Neural progenitor cell (in vitro differentiated cells): ENCODE measurements around the gene CSRP3. TPM values are rescaled to one million over a fixed set of nuclear protein-coding genes. Genes with fewer than 3 reads are reported as not detected.

ENCODE experiments used
- DNase-seq: peaks from one replicate; pipeline ENCODE4 v3.0.0-alpha.2; 2016; ENCODE audit warnings: low spot score
- H2AFZ ChIP-seq: fragments of 200-600 bp; sonication (generic); replicated peaks from 2 replicates; pipeline ENCODE4 v1.6.1; 2016; ENCODE audit warnings: antibody characterized with exemption
- H3F3A ChIP-seq: fragments of 200-600 bp; sonication (generic); 2 replicates; pipeline ENCODE4 v1.6.1; 2016; ENCODE audit warnings: antibody characterized with exemption, low read depth
- H3K27ac ChIP-seq: fragments of 200-600 bp; sonication (generic); 2 replicates; pipeline ENCODE4 v1.5.1; 2016; ENCODE audit warnings: mild to moderate bottlenecking
- H3K27me3 ChIP-seq: fragments of 200-600 bp; sonication (generic); 2 replicates; pipeline ENCODE4 v1.6.1; 2016; ENCODE audit warnings: mild to moderate bottlenecking, moderate library complexity
- H3K36me3 ChIP-seq: fragments of 200-600 bp; sonication (generic); 2 replicates; pipeline ENCODE4 v1.5.1; 2016
- H3K4me1 ChIP-seq: fragments of 200-600 bp; sonication (generic); 2 replicates; pipeline ENCODE4 v1.6.1; 2016; ENCODE audit warnings: mixed run types
- H3K4me2 ChIP-seq: fragments of 200-600 bp; sonication (generic); 2 replicates; pipeline ENCODE4 v1.6.1; 2016
- H3K4me3 ChIP-seq: fragments of 200-600 bp; sonication (generic); 2 replicates; pipeline ENCODE4 v1.5.1; 2016
- H3K79me2 ChIP-seq: fragments of 200-600 bp; sonication (generic); 2 replicates; pipeline ENCODE4 v1.6.1; 2016; ENCODE audit warnings: low read depth
- H3K9ac ChIP-seq: fragments of 200-600 bp; sonication (generic); 2 replicates; pipeline ENCODE4 v1.6.1; 2016
- H3K9me3 ChIP-seq: fragments of 200-600 bp; sonication (generic); 2 replicates; pipeline ENCODE4 v1.5.1; 2016; ENCODE audit warnings: low read depth
- H4K20me1 ChIP-seq: fragments of 200-600 bp; sonication (generic); 2 replicates; pipeline ENCODE4 v1.6.1; 2016; ENCODE audit warnings: low read depth
- H3K27ac Mint-ChIP-seq: 3 replicates; pipeline ENCODE4 v1.8.0; 2021; ENCODE audit warnings: mixed read lengths
- H3K27me3 Mint-ChIP-seq: 2 replicates; pipeline ENCODE4 v1.8.0; 2022; ENCODE audit warnings: low read depth, mild to moderate bottlenecking, inconsistent platforms, moderate library complexity, mixed read lengths; ENCODE audit not compliant: insufficient read depth
- H3K36me3 Mint-ChIP-seq: 3 replicates; pipeline ENCODE4 v1.8.0; 2021; ENCODE audit warnings: mixed read lengths
- H3K4me1 Mint-ChIP-seq: 3 replicates; pipeline ENCODE4 v1.8.0; 2021; ENCODE audit warnings: mixed read lengths
- H3K4me3 Mint-ChIP-seq: 3 replicates; pipeline ENCODE4 v1.8.0; 2021; ENCODE audit warnings: mild to moderate bottlenecking, moderate library complexity, mixed read lengths
- H3K9me3 Mint-ChIP-seq: 3 replicates; pipeline ENCODE4 v1.8.0; 2020; ENCODE audit warnings: mixed read lengths
- EZH2 ChIP-seq: fragments of 200-600 bp; sonication (generic); IDR thresholded peaks from 2 replicates; pipeline ENCODE4 v1.6.1; 2017; ENCODE audit warnings: antibody characterized with exemption, mild to moderate bottlenecking, moderate library complexity
- EZH2phosphoT487 ChIP-seq: fragments of 200-600 bp; sonication (generic); IDR thresholded peaks from 2 replicates; pipeline ENCODE4 v1.6.1; 2017; ENCODE audit warnings: antibody characterized with exemption
- total RNA-seq: library from RNA; depleted of rRNA; stranded (reverse); fragments of >200 nt; gene quantifications from 2 replicates; pipeline ENCODE4 v1.2.3, GENCODE V29; 2015; ENCODE audit warnings: low replicate concordance
- TF ChIP-seq, protein P1 (sequence below): fragments of 200-600 bp; sonication (generic); IDR thresholded peaks from 2 replicates; pipeline ENCODE4 v1.5.1; 2017; ENCODE audit warnings: antibody characterized with exemption, mild to moderate bottlenecking

Gene CSRP3
- total RNA-seq, 1 donor from 2014 or later, result not detected

DNA sequence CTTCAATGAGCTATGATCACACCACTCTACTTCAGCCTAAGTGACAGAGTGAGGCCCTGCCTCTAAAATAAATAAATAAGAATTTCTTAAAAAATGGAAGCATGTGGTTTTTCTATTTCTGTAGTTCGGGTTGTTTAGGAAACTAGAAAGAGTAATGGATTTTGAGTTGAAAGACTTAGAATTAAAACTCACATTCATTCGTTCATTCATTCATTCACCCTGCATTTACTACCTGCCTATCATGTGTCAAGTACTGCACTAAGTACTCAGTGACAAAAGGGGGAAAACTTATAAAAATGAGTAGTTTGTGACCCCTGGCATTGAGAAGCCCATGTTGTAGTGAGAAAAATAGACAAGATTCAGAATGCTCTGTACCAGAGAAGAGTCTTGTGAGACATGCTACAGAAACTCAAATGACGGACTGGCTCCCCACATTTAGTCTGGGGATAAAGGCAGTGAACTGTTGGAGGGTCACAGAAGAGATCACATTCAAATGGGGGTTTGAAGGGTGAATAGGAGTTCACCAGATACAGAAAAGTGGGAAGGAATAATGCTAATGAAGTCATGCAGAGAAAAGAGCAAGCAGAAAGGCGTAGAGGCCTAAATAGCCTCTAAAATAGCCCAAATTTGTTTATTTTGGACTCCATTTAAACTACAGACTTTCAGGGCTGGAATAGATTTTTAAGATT, 7.0 kb downstream of the CSRP3 start:
- H3K36me3 ChIP-seq, result no peaks in the 10 kb centered on the region
- H3K4me3 ChIP-seq, result no peak overlapping the region
- no peaks in the 10 kb centered on the region for H3K27me3 ChIP-seq
- no peaks in the 10 kb centered on the region for H3K4me1 ChIP-seq
- no peaks in the 10 kb centered on the region for H3F3A ChIP-seq
- H3K79me2 ChIP-seq, result no peaks in the 10 kb centered on the region
- TF ChIP-seq EZH2, result no peak
- TF ChIP-seq EZH2phosphoT487, result no peak
- TF ChIP-seq, protein P1, sequence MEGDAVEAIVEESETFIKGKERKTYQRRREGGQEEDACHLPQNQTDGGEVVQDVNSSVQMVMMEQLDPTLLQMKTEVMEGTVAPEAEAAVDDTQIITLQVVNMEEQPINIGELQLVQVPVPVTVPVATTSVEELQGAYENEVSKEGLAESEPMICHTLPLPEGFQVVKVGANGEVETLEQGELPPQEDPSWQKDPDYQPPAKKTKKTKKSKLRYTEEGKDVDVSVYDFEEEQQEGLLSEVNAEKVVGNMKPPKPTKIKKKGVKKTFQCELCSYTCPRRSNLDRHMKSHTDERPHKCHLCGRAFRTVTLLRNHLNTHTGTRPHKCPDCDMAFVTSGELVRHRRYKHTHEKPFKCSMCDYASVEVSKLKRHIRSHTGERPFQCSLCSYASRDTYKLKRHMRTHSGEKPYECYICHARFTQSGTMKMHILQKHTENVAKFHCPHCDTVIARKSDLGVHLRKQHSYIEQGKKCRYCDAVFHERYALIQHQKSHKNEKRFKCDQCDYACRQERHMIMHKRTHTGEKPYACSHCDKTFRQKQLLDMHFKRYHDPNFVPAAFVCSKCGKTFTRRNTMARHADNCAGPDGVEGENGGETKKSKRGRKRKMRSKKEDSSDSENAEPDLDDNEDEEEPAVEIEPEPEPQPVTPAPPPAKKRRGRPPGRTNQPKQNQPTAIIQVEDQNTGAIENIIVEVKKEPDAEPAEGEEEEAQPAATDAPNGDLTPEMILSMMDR, result no peak
- no peaks in the 10 kb centered on the region for H4K20me1 ChIP-seq
- Mint-ChIP-seq H3K27me3 (peaks cover 17% of the 10 kb centered on the region), H3K27ac (no peak overlapping the region), H3K9me3 (no peaks in the 10 kb centered on the region), H3K4me1 (peaks cover 22% of the 10 kb centered on the region), H3K4me3 (no peak overlapping the region), H3K36me3 (no peaks in the 10 kb centered on the region)
- H3K4me2 ChIP-seq, result no peak overlapping the region
- H3K27ac ChIP-seq, result no peak overlapping the region
- no peaks in the 10 kb centered on the region for H3K9me3 ChIP-seq
- no peak overlapping the region for H2AFZ ChIP-seq
- DNase-seq, result no peak
- H3K9ac ChIP-seq, result no peak overlapping the region

DNA sequence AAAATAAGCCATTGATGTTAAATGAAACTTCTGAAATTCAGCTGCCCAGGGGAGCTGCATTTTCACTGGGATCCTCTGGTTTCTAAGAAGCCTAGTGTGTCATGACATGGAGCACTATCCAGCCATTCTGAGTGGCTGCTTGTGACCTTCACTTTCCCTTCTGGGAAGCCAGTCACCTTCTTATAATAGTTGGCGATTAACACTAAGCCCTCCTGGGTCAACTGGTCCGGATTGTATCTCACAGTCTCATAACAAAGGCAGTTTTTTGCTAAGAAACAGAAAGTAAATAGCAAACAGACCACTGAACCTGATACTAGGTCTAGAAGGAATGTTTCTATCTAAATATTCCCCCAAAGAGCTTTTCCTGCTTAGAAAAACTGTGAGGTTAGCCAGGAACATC, 7.9 kb downstream of the CSRP3 start:
- no peaks in the 10 kb centered on the region for H3K36me3 Mint-ChIP-seq
- H3K27ac Mint-ChIP-seq, result no peak overlapping the region
- peaks cover 24% of the 10 kb centered on the region for H3K4me1 Mint-ChIP-seq
- Histone ChIP-seq H3F3A (no peaks in the 10 kb centered on the region), H3K4me3 (no peak overlapping the region), H3K9me3 (no peaks in the 10 kb centered on the region), H3K27me3 (no peaks in the 10 kb centered on the region), H3K36me3 (no peaks in the 10 kb centered on the region), H3K27ac (no peak overlapping the region), H3K9ac (no peak overlapping the region), H2AFZ (no peak overlapping the region), H3K4me2 (no peak overlapping the region), H4K20me1 (no peaks in the 10 kb centered on the region), H3K79me2 (no peaks in the 10 kb centered on the region), H3K4me1 (no peaks in the 10 kb centered on the region)
- H3K9me3 Mint-ChIP-seq, result no peaks in the 10 kb centered on the region
- DNase-seq, result no peak
- no peak overlapping the region for H3K4me3 Mint-ChIP-seq
- TF ChIP-seq EZH2 (no peak), EZH2phosphoT487 (no peak)
- TF ChIP-seq, protein P1, result no peak
- peaks cover 17% of the 10 kb centered on the region for H3K27me3 Mint-ChIP-seq

DNA sequence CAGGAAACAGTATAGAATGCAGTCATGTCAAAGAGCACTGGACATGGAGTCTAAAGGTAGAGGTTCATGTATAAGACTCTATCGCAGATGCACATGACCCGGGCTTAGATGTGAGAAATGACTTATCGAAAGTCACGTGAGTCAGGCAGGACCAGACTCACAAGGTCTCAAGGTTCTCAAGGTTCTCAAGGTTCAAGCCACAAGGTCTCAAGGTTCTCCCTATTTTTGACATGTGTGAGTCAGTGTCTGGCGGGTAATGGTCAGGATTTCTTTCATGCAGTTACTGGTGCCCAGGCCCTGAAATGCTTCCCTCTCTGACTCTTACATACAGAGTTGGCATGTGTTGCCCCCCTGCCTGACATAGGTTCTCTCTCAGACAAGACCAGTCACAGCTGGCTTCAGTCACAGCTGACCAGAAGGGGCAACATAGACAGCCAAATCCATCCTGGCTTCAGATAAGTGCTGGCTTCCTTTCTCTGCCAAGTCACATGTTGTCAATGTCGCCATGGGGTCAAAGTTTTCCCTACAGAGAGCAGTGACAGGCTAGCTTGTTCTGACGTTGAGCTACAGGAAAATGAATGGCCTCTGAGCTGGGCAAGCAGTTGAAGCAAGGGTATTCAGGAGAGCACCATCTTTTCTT, 10.1 kb downstream of the CSRP3 start:
- no peaks in the 10 kb centered on the region for H3F3A ChIP-seq
- peaks cover 18% of the 10 kb centered on the region for H3K4me1 ChIP-seq
- no peaks in the 10 kb centered on the region for H3K27me3 ChIP-seq
- peaks cover 44% of the 10 kb centered on the region for H3K4me1 Mint-ChIP-seq
- no peak overlapping the region for H3K27ac ChIP-seq
- TF ChIP-seq EZH2 (no peak), EZH2phosphoT487 (no peak)
- TF ChIP-seq, protein P1, result no peak
- DNase-seq, result no peak
- H3K4me2 ChIP-seq, result no peak overlapping the region
- H3K36me3 ChIP-seq, result no peaks in the 10 kb centered on the region
- peaks cover 18% of the 10 kb centered on the region for H3K27me3 Mint-ChIP-seq
- no peaks in the 10 kb centered on the region for H3K36me3 Mint-ChIP-seq
- H3K4me3 ChIP-seq, result no peak overlapping the region
- no peak overlapping the region for H3K27ac Mint-ChIP-seq
- no peak overlapping the region for H3K4me3 Mint-ChIP-seq
- H4K20me1 ChIP-seq, result no peaks in the 10 kb centered on the region
- no peaks in the 10 kb centered on the region for H3K9me3 Mint-ChIP-seq
- H3K9ac ChIP-seq, result no peak overlapping the region
- no peaks in the 10 kb centered on the region for H3K9me3 ChIP-seq
- no peak overlapping the region for H2AFZ ChIP-seq
- no peaks in the 10 kb centered on the region for H3K79me2 ChIP-seq
